CD4-positive, alpha-beta T cell treated with Interleukin-15 for 1 hour (primary cell): ENCODE results near the gene NPAS1.

Experiments used
- DNase-seq: peaks from one replicate; pipeline ENCODE4 v3.0.0-alpha.2; 2020

NPAS1 gene, protein sequence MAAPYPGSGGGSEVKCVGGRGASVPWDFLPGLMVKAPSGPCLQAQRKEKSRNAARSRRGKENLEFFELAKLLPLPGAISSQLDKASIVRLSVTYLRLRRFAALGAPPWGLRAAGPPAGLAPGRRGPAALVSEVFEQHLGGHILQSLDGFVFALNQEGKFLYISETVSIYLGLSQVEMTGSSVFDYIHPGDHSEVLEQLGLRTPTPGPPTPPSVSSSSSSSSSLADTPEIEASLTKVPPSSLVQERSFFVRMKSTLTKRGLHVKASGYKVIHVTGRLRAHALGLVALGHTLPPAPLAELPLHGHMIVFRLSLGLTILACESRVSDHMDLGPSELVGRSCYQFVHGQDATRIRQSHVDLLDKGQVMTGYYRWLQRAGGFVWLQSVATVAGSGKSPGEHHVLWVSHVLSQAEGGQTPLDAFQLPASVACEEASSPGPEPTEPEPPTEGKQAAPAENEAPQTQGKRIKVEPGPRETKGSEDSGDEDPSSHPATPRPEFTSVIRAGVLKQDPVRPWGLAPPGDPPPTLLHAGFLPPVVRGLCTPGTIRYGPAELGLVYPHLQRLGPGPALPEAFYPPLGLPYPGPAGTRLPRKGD

GRCh38 chr19:47019431-47020041 is at the start of gene NPAS1:
Gene NPAS1 (plus strand): TSS chr19:47019837. CDS start chr19:47021048, 1,211 bp downstream.
- no peak for DNase-seq

DNA sequence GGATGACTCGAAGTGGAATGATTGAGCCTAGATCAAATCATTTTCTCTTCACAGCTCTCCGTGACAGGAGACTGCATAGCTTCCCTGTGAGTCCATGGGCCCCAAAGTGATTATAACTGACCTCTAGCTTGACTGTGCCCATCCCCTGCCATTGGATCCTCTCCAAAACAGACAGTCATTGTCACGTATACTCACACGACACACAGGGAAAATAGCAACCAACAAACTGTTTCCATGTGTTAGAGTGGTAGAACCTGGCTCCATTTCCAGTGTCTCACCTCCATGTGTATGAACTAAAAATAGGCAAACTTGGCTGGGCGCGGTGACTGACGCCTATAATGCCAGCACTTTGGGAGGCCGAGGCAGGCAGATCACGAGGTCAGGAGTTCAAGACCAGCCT is 48.8 kb upstream of the NPAS1 start:
- no peak for DNase-seq

GRCh38 chr19:46972311-46972710 is 47.3 kb upstream of the NPAS1 start:
- no peak for DNase-seq

GRCh38 chr19:46974181-46974580 is 45.5 kb upstream of the NPAS1 start:
- DNase-seq: no peak

- no peak for DNase-seq
These were observed 44.4 kb upstream of the NPAS1 start for GRCh38 chr19:46975011-46975924.

- no peak for DNase-seq
These were observed 43.5 kb upstream of the NPAS1 start for GRCh38 chr19:46975925-46976782.

GRCh38 chr19:46976845-46977320 is 42.8 kb upstream of the NPAS1 start:
- no peak for DNase-seq

DNA sequence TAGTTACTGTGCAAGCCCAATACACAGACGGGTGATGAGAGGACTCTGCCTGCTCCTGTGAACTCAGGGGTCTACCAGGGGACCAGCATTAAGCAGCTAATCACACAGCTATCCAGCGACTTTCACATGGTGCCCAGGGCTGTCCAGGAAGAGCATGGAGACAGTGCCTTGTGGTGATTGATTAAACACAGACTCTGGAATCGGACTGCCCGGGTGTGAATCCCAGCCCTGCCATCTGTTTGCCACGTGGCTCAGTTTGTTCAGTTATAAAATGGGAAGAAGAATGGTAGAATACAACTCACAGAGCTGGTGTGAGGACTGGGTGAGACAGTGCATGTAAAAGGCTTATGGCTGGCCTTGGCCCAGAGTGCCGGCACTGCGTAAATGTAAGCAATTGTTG is 42.1 kb upstream of the NPAS1 start:
- DNase-seq: no peak

GRCh38 chr19:46978171-46978869 is 41.3 kb upstream of the NPAS1 start:
- DNase-seq: peak; percentile 25

GRCh38 chr19:46979126-46980105 is 40.2 kb upstream of the NPAS1 start:
- no peak for DNase-seq

- DNase-seq: no peak
These were observed 38.9 kb upstream of the NPAS1 start for GRCh38 chr19:46980761-46981160.

DNA sequence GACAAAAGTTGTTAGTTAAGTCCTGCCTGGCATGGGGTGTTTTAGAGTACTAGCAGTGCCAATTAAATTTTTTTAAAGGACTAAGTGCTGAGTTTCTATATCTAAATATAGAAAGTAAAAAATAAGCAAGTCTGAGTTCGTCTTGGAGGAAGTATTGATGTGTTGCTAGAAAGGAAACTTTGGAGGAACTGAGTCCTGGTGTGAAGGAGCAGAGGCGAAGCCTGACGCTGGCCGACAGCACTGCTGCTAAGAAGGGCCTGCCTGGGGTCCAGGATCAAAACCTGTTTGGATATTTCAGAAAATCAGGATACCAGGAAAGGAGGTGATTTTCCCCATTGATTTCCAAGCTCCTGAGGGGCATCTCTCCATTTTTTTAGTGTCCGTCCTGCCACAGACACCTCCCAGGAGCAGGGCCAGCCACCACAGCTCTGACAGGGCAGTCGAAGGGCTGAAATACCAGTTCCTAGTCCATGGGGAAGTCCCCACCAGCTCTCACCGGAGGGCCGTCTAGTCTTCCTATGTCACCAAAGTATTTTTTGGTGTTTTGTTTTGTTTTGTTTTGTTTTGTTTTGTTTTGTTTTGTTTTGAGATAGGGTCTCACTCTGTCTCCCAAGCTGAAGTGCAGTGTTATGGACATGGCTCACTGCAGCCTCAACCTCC is 38.2 kb upstream of the NPAS1 start:
- no peak for DNase-seq

- no peak for DNase-seq
These were observed 36.5 kb upstream of the NPAS1 start for GRCh38 chr19:46983097-46983496.

DNA sequence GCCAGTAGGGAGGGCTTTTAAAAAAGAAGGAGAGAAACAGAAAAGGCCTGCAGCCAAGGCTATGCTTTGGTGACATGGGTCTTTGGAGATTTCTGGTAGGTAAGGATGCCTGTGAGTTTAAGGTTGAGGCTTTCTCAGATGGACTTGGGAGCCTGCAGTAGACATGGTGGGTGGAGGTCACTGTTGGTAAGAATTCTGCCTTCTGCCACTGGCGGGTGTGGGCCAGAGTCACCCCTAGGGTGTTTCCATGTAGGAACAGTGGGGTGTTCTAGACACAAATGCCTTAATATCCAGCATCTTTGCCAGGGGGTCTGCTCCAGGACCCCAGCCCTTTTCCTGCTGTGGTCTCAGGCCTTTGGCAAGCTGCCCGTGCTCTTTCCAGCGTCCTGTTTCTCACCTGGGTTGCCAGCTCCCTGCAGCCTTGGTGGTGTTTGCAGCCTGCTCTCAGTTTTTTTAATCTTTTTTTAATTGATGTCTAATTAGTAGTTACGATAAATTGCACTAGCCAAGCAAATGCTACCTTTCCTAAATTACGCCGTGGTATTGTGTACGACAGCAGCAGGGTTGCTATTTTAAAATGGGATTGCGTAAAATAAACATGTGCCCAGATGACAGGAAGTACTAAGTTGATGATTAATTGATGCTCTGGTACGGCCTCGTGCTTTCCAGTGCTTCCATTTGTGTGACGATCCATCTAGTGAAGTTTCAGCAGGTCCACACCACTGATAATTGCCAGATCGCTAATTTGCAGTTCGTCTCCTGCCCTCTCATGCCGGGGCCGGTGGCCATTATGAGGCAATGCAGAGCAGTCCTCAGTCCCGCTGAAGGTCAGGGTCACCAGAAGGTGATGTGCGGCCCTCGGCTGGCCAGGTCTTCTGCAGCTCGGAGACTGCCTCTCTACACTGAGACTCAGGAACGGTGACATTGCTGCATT is 35.3 kb upstream of the NPAS1 start:
- no peak for DNase-seq

- DNase-seq: no peak
These were observed 33.9 kb upstream of the NPAS1 start for GRCh38 chr19:46985542-46986415.

- DNase-seq: no peak
These were observed 30.9 kb upstream of the NPAS1 start for GRCh38 chr19:46988614-46989230.
